ENCODE data around the gene CDH12. TPM values are rescaled to one million over a fixed set of nuclear protein-coding genes. Genes with fewer than 3 reads are reported as not detected.
A peak's percentile ranks its signal among the peaks of the same experiment; 100 is the strongest.

Gene CDH12
- total and polyA plus RNA-seq, 4 donors = 0.02 to 3.7 (median 0.31) TPM; not detected in 1

- H3K9me3 ChIP-seq (ENCODE audit: control insufficient read depth in 4 of 4, insufficient read depth in 3 of 4, low read length in 3 of 4) = peaks cover 0 to 11% (median 2%) of the 10 kb centered on the region in 4 donors
- no peaks in the 10 kb centered on the region for H3K36me3 ChIP-seq (ENCODE audit: control insufficient read depth in 4 of 4, insufficient read depth in 4 of 4, low read length in 4 of 4)
- no peak overlapping the region for H3K4me3 ChIP-seq
- TF ChIP-seq CTCF (IDR thresholded peaks at IDR 0.05; ENCODE audit: control extremely low read depth, extremely low read depth) = no peak
- H3K27me3 ChIP-seq (ENCODE audit: control insufficient read depth in 3 of 3, insufficient read depth in 3 of 3, low read length in 2 of 3) = no peaks in the 10 kb centered on the region
- H3K9ac ChIP-seq (ENCODE audit: insufficient read depth in 1 of 2, low read length in 2 of 2) = no peak overlapping the region
- no peak overlapping the region for H3K27ac ChIP-seq (ENCODE audit: low read depth in 1 of 2, low read length in 1 of 2)
- no peaks in the 10 kb centered on the region for H3K4me1 ChIP-seq (ENCODE audit: control insufficient read depth in 5 of 5, insufficient read depth in 5 of 5, low read length in 5 of 5)
- ATAC-seq (ENCODE audit: insufficient read depth, low FRiP score) = no peak
- no peak for DNase-seq
Observed at GRCh38 chr5:22604711-22605110, 248.4 kb downstream of the CDH12 start.

- 81 to 92% methylated on average over 2 of the region's 2 CpGs for WGBS, 2 donors
Observed at GRCh38 chr5:22598796-22599195, 254.3 kb downstream of the CDH12 start.

GRCh38 chr5:22596404-22596970, 256.7 kb downstream of the CDH12 start:
- no peak for TF ChIP-seq CTCF (IDR thresholded peaks at IDR 0.05; ENCODE audit: control extremely low read depth, extremely low read depth)
- H3K27ac ChIP-seq (ENCODE audit: low read depth in 1 of 2, low read length in 1 of 2) = no peak overlapping the region
- WGBS, 2 donors = 85 to 88% methylated on average over 1 of the region's 1 CpG
- H3K9ac ChIP-seq (ENCODE audit: insufficient read depth in 1 of 2, low read length in 2 of 2) = no peak overlapping the region
- H3K4me3 ChIP-seq = no peak overlapping the region
- DNase-seq = no peak
- no peaks in the 10 kb centered on the region for H3K27me3 ChIP-seq (ENCODE audit: control insufficient read depth in 3 of 3, insufficient read depth in 3 of 3, low read length in 2 of 3)
- H3K4me1 ChIP-seq (ENCODE audit: control insufficient read depth in 5 of 5, insufficient read depth in 5 of 5, low read length in 5 of 5) = peaks cover 0 to 15% (median 0%) of the 10 kb centered on the region in 5 donors
- H3K9me3 ChIP-seq (ENCODE audit: control insufficient read depth in 4 of 4, insufficient read depth in 3 of 4, low read length in 3 of 4) = no peaks in the 10 kb centered on the region
- H3K36me3 ChIP-seq (ENCODE audit: control insufficient read depth in 4 of 4, insufficient read depth in 4 of 4, low read length in 4 of 4) = no peaks in the 10 kb centered on the region
- no peak for ATAC-seq (ENCODE audit: insufficient read depth, low FRiP score)

More at GRCh38 chr5:22598796-22599195, 254.3 kb downstream of the CDH12 start:
- Histone ChIP-seq H3K9ac (ENCODE audit: insufficient read depth in 1 of 2, low read length in 2 of 2) (no peak overlapping the region), H3K27ac (ENCODE audit: low read depth in 1 of 2, low read length in 1 of 2) (no peak overlapping the region), H3K9me3 (ENCODE audit: control insufficient read depth in 4 of 4, insufficient read depth in 3 of 4, low read length in 3 of 4) (no peaks in the 10 kb centered on the region), H3K27me3 (ENCODE audit: control insufficient read depth in 3 of 3, insufficient read depth in 3 of 3, low read length in 2 of 3) (no peaks in the 10 kb centered on the region), H3K4me3 (no peak overlapping the region), H3K4me1 (ENCODE audit: control insufficient read depth in 5 of 5, insufficient read depth in 5 of 5, low read length in 5 of 5) (peaks cover 0 to 15% (median 0%) of the 10 kb centered on the region in 5 donors), H3K36me3 (ENCODE audit: control insufficient read depth in 4 of 4, insufficient read depth in 4 of 4, low read length in 4 of 4) (no peaks in the 10 kb centered on the region)
- DNase-seq = no peak
- no peak for TF ChIP-seq CTCF (IDR thresholded peaks at IDR 0.05; ENCODE audit: control extremely low read depth, extremely low read depth)
- no peak for ATAC-seq (ENCODE audit: insufficient read depth, low FRiP score)

GRCh38 chr5:22594491-22594890, 258.7 kb downstream of the CDH12 start:
- WGBS, 2 donors = 65 to 80% methylated on average over 2 of the region's 2 CpGs

More at GRCh38 chr5:22594491-22594890, 258.7 kb downstream of the CDH12 start:
- no peak overlapping the region for H3K9ac ChIP-seq (ENCODE audit: insufficient read depth in 1 of 2, low read length in 2 of 2)
- no peaks in the 10 kb centered on the region for H3K36me3 ChIP-seq (ENCODE audit: control insufficient read depth in 4 of 4, insufficient read depth in 4 of 4, low read length in 4 of 4)
- DNase-seq = peak in 2 of 3 donors; percentile 79 to 89
- no peak overlapping the region for H3K4me3 ChIP-seq
- TF ChIP-seq CTCF (IDR thresholded peaks at IDR 0.05; ENCODE audit: control extremely low read depth, extremely low read depth) = no peak
- peaks cover 0 to 15% (median 0%) of the 10 kb centered on the region in 5 donors for H3K4me1 ChIP-seq (ENCODE audit: control insufficient read depth in 5 of 5, insufficient read depth in 5 of 5, low read length in 5 of 5)
- no peak overlapping the region for H3K27ac ChIP-seq (ENCODE audit: low read depth in 1 of 2, low read length in 1 of 2)
- ATAC-seq (ENCODE audit: insufficient read depth, low FRiP score) = no peak
- H3K9me3 ChIP-seq (ENCODE audit: control insufficient read depth in 4 of 4, insufficient read depth in 3 of 4, low read length in 3 of 4) = no peaks in the 10 kb centered on the region
- no peaks in the 10 kb centered on the region for H3K27me3 ChIP-seq (ENCODE audit: control insufficient read depth in 3 of 3, insufficient read depth in 3 of 3, low read length in 2 of 3)

Data from lung (tissue), 12 donors.